ENCODE results near the gene PSMA6. TPM values are rescaled to one million over a fixed set of nuclear protein-coding genes. Genes with fewer than 3 reads are reported as not detected.

Gene PSMA6
- total RNA-seq, 1 experiment from 2014 or later: 392 TPM

DNA sequence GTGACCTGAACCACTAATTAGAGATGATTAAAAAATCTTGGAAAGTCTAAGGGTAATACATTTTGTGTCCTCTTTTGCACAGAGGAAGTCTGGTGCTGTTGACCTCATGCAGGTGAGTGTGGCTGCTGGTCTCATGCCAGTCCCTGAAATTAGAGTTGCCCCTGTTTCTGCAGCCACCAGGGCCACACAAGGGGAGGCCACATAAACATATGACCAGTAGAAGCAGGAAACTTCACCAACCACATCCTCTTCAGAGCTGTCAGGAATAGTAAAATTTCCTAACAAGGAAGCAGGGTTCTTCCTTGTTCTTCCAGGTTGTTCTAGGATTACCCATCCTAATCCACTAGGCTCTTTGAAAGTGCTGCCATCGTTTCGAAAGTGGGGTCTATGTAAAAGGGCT, 28.3 kb downstream of the PSMA6 start:
- no peaks in the 10 kb centered on the region for H3K9me3 ChIP-seq (ENCODE audit: low read depth, low read length, poor library complexity, severe bottlenecking)
- intact Hi-C loops (cut with micrococcal nuclease; ENCODE audit: unreplicated experiment): no loop called here
- peaks cover 26% of the 10 kb centered on the region for H3K36me3 ChIP-seq (ENCODE audit: insufficient read depth, low read length, poor library complexity, severe bottlenecking)
- no peak overlapping the region for H3K27ac ChIP-seq (ENCODE audit: low read depth, low read length, poor library complexity, severe bottlenecking)
- DNase-seq (ENCODE audit: low spot score): no peak
- CTCF ChIA-PET: no interaction called here
- POLR2A ChIA-PET (ENCODE audit: low non-redundant PET): no interaction called here
- no TSS peak for BruUV-seq (replicated peaks)
- H3K27me3 ChIP-seq (replicated peaks; ENCODE audit: insufficient read depth, low read depth, low read length, poor library complexity): no peaks in the 10 kb centered on the region
- no peak overlapping the region for H3K4me3 ChIP-seq (ENCODE audit: low read depth, low read length, poor library complexity, severe bottlenecking)
- H3K4me1 ChIP-seq (ENCODE audit: insufficient read depth, low read length, poor library complexity, severe bottlenecking): no peaks in the 10 kb centered on the region
- TF ChIP-seq EZH2 (IDR thresholded peaks at IDR 0.05; ENCODE audit: borderline replicate concordance, low read depth, low read length, poor library complexity, severe bottlenecking): no peak
- TF ChIP-seq, protein P1, sequence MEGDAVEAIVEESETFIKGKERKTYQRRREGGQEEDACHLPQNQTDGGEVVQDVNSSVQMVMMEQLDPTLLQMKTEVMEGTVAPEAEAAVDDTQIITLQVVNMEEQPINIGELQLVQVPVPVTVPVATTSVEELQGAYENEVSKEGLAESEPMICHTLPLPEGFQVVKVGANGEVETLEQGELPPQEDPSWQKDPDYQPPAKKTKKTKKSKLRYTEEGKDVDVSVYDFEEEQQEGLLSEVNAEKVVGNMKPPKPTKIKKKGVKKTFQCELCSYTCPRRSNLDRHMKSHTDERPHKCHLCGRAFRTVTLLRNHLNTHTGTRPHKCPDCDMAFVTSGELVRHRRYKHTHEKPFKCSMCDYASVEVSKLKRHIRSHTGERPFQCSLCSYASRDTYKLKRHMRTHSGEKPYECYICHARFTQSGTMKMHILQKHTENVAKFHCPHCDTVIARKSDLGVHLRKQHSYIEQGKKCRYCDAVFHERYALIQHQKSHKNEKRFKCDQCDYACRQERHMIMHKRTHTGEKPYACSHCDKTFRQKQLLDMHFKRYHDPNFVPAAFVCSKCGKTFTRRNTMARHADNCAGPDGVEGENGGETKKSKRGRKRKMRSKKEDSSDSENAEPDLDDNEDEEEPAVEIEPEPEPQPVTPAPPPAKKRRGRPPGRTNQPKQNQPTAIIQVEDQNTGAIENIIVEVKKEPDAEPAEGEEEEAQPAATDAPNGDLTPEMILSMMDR (conservative IDR thresholded peaks at IDR 0.05; ENCODE audit: low read depth, low read length): no peak

DNA sequence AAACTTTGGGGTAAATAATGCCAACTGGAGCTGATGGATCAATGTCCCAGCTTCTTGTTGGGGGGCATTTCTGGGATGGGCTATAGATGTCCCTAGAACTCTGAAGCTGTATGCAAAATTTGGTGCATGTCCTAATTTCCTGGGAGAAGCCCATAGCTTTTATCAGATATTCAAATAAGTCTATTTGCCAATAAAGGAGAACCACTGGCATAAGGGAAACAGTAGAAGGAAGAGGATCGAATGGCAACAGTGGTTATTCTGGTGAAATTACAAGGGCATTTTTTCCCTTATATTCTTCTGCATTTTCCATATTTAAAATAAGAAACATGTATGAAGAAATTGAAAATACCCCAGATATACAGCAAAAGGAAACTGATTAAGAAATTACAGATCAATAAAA, 34.2 kb downstream of the PSMA6 start:
- ChIA-PET POLR2A (ENCODE audit: low non-redundant PET) (interaction anchor here (0.6 kb wide), 1 partner anchor 77 kb away, joined by 4 read pairs; no protein-coding TSS in a partner anchor), CTCF (no interaction called here)
- Histone ChIP-seq H3K27ac (ENCODE audit: low read depth, low read length, poor library complexity, severe bottlenecking) (no peak overlapping the region), H3K4me3 (ENCODE audit: low read depth, low read length, poor library complexity, severe bottlenecking) (no peak overlapping the region), H3K36me3 (ENCODE audit: insufficient read depth, low read length, poor library complexity, severe bottlenecking) (no peaks in the 10 kb centered on the region), H3K9me3 (ENCODE audit: low read depth, low read length, poor library complexity, severe bottlenecking) (no peaks in the 10 kb centered on the region), H3K4me1 (ENCODE audit: insufficient read depth, low read length, poor library complexity, severe bottlenecking) (no peaks in the 10 kb centered on the region), H3K27me3 (replicated peaks; ENCODE audit: insufficient read depth, low read depth, low read length, poor library complexity) (no peaks in the 10 kb centered on the region)
- TF ChIP-seq EZH2 (IDR thresholded peaks at IDR 0.05; ENCODE audit: borderline replicate concordance, low read depth, low read length, poor library complexity, severe bottlenecking): no peak
- TF ChIP-seq, protein P1 (conservative IDR thresholded peaks at IDR 0.05; ENCODE audit: low read depth, low read length): no peak
- DNase-seq (ENCODE audit: low spot score): no peak
- intact Hi-C loops (cut with micrococcal nuclease; ENCODE audit: unreplicated experiment): no loop called here
- BruUV-seq (replicated peaks): no TSS peak

DNA sequence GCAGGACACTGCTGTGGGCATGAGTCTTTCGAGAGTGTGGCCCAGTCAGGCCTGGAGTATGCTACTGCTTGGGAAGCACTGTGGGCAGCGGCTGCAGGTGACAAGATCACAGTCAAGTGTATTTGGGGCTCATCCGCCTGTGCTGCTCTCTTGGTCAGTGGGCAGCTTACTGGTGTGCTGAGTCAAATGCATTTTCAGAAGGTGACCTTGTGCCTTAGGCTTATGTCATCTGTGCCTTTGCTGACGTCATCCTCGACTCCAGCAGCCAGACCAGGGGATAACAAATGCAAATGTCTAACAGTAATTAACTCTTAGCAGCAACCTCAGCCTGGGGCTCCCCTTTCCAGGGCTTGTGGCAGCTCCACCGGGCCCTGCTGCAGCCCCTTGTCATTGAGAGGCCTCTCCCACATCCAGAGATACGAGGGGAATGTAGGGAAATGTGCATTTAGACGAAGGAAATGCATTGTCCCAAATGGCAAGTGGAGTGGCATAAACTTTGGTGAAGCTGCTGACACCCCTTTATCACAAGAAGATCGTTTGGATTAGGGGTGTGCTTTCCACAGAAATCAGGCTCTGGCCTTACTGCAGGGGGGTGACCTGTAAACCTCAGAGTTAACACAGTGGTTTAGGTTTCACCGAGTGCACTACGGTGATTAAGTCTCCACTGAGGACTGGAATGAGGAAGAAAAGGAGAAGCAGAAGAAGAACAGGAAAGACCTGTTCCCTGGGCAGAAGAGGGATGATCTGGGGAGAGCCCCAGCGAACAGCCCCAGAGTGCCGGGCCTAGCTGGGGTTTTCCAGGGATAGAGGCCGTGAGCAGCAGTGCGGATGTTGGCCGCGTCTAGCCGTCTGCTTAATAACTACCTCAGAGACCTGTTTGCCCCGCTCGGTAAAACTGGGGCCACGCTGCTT, 39.7 kb downstream of the PSMA6 start:
- Histone ChIP-seq H3K27me3 (replicated peaks; ENCODE audit: insufficient read depth, low read depth, low read length, poor library complexity) (no peaks in the 10 kb centered on the region), H3K4me3 (ENCODE audit: low read depth, low read length, poor library complexity, severe bottlenecking) (no peak overlapping the region), H3K9me3 (ENCODE audit: low read depth, low read length, poor library complexity, severe bottlenecking) (no peaks in the 10 kb centered on the region), H3K4me1 (ENCODE audit: insufficient read depth, low read length, poor library complexity, severe bottlenecking) (no peaks in the 10 kb centered on the region), H3K36me3 (ENCODE audit: insufficient read depth, low read length, poor library complexity, severe bottlenecking) (no peaks in the 10 kb centered on the region), H3K27ac (ENCODE audit: low read depth, low read length, poor library complexity, severe bottlenecking) (no peak overlapping the region)
- no peak for TF ChIP-seq EZH2 (IDR thresholded peaks at IDR 0.05; ENCODE audit: borderline replicate concordance, low read depth, low read length, poor library complexity, severe bottlenecking)
- TF ChIP-seq, protein P1 (conservative IDR thresholded peaks at IDR 0.05; ENCODE audit: low read depth, low read length): no peak
- ChIA-PET CTCF (no interaction called here), POLR2A (ENCODE audit: low non-redundant PET) (no interaction called here)
- intact Hi-C loops (cut with micrococcal nuclease; ENCODE audit: unreplicated experiment): no loop called here
- BruUV-seq (replicated peaks): no TSS peak
- DNase-seq (ENCODE audit: low spot score): no peak
